ENCODE measurements around the gene SIGLEC15.
"Not testable (repeated sequence)": the region's sequence is repeated elsewhere in the genome, so short reads cannot be mapped to it uniquely, and the experiment has no call there.

Gene SIGLEC15

DNA sequence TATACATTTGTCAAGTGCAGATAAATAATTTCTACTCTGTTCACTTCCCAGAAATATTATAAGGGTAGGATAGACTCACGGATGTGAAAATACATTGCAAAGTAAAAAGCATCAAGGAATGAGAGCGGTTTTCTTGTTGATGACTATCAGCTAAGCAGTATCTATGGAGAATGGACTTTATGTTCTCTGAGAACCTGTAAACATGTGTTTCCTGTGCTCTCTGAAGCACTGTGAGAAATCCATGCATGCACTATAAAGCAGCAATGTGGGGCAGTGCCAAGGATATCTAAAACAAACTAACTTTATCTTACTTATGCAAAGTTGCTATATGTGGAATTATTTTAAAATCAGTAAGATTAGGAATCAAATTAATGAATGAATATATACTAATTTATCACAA is 4.4 kb upstream of the SIGLEC15 start:
- DNase-seq, result no peak

DNA sequence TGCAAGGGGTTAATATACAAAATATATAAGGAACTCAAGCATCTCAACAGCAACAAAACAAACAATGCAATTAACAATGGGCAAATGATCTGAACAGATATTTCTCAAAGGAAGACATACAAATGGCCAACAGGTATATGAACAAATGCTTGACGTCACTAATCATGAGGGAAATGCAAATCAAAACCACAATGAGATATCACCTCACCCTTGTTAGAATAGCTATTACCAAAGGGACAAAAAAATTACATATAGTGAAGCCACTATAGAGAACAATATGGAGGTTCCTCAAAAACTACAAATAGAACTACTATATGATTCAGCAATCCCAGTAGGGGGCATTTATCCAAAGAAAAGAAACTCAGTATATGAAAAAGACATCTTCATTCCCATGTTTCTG is 3.8 kb upstream of the SIGLEC15 start:
- DNase-seq, result no peak

DNA sequence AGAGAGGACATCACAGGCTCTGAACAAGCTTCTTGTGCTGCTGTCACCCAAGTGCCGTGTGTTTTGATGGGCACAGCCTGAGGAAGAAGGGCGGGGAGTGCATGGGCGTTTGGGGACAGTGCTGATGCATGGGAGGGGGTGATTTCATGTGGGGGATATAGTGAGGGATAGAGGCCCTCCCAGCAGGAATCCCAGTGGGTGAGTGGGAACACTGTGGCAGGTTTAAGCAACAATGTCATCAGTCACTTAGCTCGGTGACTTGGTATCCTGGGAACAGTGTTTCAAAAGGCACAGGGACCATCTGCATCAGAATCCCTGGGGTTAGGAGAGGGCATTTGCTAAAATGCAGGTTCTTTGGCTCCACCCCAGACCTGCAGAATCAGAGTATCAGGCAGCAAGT is 609 bp downstream of the SIGLEC15 start:
- no peak for DNase-seq

DNA sequence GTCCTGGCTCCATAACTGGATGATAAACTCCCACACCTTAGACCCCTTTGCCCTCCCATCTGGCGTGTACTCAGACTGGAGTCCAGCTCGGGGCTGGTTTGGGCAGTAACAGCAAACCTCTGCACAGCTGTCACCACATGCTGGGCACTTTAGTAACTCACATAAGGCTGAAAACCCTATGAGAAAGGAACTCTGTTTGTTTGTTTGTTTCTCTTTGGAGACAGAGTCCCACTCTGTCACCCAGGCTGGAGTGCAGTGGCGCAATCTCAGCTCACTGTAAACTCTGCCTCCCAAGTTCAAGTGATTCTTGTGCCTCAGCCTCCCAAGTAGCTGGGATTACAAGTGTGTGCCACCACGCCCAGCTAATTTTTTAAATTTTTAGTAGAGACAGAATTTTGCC is 1.2 kb downstream of the SIGLEC15 start:
- not testable (repeated sequence) for DNase-seq

DNA sequence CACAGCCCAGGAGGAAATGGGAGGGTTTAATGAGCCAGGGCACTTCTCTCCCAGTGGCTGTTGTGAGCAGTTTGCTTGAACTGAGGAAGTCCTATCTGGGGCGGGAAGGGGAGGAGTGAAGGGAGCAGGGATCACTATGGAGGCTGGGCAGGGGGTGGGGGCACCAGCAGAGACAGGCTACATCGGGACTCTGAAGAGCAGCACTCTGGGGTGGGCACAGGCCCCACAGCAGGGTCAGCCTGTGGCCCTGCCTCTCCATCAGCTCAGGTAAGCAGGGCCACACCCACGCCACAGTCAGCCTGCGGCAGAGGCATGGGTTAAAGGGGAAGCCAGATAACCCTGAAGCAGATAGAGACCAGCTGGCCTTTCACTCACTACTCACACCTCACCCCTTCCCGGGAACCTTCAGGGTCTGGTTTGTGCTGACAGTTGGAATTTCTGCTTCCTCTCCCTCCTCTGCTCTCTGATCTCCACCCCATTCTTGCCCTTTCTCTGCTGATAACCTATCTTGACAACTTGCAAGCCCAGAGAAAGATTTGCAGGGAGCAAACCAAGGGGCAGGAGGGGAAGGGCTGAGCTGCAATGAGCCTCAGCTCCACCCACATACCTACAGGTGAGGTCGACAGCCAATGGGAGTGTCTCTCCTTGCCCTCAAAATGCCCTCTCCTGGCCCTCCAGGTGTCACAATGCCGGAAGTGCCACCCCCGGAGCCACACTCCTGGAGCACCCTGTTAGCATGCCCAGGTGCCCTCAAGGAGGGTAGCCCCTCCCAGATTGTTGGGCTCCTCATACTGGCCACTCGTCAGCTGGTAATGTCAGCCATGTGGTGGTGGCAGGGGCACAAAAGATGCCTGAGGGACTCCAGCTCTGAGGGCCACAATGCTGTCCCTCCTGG is 3.7 kb downstream of the SIGLEC15 start:
- DNase-seq, result peak; percentile 87

GRCh38 chr18:45829855-45830254 is 4.4 kb downstream of the SIGLEC15 start:
- no peak for DNase-seq

- DNase-seq, result no peak
Measured at GRCh38 chr18:45830917-45831316, 5.4 kb downstream of the SIGLEC15 start.

DNA sequence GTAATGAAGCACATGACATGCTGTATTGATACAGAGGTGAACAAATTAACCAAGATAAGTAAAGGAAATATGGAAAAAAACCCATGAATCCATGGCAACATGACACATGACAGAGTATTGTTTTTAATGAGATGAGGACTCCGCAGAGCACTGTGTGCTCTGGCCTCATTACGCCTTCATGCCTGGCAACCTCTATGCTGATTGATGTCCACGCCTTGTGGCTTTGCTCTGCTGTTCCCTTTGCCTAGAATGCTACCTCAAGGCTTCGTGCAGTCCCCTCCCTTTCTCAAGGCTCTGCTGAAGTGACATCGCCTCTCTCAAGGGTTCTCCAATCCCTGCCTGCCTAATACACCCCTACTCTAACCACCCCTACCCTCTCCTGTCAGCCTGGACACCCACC is 8.4 kb downstream of the SIGLEC15 start:
- DNase-seq, result no peak

DNA sequence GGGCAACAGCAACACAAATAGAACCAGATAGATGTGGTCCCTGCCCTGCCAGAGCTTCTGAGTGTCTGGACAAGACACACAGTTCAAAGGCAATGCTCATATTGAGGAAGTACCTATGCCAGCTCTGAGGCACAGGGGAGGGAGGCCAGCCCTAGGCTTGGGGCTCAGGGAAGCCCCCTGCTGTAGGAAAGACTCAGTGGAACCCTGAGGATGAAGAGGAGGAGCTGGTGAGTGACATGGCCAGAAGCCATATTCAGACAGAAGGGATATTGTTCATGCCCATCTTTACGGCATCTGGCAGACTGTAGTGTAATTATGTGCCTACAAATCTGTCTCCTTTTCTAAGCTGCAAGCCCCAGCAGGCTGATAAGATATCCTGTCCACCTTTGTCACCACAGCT is 8.8 kb downstream of the SIGLEC15 start:
- DNase-seq, result peak; percentile 38

- peak; percentile 66 for DNase-seq
Measured at GRCh38 chr18:45835057-45835636, 9.7 kb downstream of the SIGLEC15 start.

DNA sequence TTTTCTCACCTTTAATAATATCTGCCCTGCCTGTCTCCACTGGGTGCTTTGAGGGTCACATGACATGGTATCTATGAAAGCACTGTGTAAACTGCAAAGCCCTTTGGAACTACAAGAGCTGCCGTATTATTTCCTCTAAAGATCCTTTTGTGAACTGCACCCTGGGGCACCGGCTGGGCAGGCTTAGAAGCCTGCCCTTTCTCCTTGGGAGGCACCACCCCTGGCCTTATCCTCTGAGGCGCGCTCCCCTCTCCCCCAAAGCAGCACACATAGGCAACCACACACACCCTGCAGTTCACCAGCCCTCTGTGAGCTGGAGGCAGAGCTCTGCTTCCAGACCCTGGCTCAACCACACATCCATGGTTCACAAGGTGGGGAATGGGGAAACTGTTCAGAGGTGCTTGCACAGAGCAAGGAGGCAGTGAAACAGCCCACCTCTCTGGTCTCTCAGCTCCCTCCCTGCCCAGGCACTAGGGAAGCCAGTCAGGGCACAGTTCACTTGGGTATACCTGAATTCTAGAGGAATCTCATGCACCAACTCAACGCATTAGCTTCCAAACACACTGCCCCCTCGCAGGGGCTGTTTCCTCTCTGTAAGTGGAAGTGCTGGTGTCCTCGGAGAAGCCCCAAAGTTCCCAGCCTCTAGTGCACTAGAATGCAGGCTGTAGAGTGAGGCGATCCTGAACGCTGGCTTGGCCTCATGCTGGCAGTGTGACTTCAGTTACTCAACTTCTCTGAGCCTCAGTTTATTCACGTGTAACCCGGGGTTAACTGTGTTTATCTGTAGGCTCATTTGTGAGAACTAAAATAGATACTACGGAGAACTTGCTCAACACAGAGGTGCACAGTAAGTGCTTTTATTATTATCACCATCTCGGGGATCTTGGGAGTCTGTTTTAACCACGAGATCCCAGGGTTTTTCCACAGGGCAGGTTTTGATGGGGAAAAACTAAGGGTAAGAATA is 11.0 kb downstream of the SIGLEC15 start:
- no peak for DNase-seq

DNA sequence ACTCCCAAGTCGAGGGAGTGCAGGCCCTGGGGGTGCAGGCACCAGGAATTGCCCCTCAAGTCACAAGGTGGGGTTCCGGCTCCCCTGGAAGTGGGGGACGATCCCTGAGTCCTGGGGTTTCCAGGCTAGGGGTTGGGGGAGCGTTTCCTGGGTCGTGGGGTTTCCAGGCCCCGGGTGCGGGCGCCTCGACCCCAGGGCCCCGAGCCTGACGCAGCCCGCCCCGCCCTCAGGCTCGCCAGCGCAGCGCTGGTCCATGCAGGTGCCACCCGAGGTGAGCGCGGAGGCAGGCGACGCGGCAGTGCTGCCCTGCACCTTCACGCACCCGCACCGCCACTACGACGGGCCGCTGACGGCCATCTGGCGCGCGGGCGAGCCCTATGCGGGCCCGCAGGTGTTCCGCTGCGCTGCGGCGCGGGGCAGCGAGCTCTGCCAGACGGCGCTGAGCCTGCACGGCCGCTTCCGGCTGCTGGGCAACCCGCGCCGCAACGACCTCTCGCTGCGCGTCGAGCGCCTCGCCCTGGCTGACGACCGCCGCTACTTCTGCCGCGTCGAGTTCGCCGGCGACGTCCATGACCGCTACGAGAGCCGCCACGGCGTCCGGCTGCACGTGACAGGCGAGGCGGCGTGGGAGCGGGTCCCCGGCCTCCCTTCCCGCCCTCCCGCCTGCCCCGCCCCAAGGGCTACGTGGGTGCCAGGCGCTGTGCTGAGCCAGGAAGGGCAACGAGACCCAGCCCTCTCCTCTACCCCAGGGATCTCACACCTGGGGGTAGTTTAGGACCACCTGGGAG is 12.0 kb downstream of the SIGLEC15 start:
- no peak for DNase-seq

- DNase-seq, result no peak
Measured at GRCh38 chr18:45838302-45839070, 13.0 kb downstream of the SIGLEC15 start.

GRCh38 chr18:45839414-45840395 is 14.2 kb downstream of the SIGLEC15 start:
- DNase-seq, result peak; percentile 77

GRCh38 chr18:45841060-45841764 is 15.7 kb downstream of the SIGLEC15 start:
- DNase-seq, result no peak

DNA sequence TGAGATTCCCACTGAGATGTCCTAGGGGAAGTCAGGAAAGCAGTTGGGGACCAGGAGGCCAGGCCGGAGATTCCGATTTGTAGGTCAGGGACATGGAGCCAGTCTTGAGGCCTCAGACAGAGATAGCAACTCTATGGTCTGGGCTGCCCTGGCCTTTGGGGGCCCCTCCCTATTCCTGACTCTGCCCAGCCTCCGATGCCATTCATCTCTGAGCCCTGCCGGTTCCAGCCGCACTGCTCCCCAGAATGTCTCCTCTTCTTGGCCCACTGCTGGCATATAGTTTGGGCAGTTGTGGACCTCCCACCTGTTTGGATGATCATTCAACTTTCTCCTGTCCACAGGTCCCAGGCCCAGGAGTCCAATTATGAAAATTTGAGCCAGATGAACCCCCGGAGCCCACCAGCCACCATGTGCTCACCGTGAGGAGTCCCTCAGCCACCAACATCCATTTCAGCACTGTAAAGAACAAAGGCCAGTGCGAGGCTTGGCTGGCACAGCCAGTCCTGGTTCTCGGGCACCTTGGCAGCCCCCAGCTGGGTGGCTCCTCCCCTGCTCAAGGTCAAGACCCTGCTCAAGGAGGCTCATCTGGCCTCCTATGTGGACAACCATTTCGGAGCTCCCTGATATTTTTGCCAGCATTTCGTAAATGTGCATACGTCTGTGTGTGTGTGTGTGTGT is 16.4 kb downstream of the SIGLEC15 start:
- no peak for DNase-seq

DNA sequence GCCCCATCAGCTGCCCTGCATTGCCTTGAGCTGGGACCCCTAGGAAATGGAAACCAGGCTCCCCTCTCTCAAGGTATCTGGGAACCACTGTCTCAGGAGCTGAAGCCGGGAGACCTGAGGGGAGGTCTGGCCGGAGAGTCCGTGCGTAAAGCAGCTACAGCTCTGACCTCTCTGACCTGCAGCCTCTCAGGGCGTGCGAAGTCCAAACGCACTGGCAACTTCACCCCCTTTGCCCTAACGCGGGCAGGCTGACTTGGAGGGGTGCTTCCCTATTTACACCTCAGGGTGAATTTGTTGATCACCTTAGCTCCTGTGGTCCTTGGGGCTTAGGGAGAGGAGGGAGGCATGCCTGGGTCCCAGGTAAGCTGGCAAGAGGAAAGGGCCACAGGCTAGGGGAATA is 17.5 kb downstream of the SIGLEC15 start:
- DNase-seq, result no peak

- no peak for DNase-seq
Measured at GRCh38 chr18:45844938-45845337, 19.5 kb downstream of the SIGLEC15 start.

DNA sequence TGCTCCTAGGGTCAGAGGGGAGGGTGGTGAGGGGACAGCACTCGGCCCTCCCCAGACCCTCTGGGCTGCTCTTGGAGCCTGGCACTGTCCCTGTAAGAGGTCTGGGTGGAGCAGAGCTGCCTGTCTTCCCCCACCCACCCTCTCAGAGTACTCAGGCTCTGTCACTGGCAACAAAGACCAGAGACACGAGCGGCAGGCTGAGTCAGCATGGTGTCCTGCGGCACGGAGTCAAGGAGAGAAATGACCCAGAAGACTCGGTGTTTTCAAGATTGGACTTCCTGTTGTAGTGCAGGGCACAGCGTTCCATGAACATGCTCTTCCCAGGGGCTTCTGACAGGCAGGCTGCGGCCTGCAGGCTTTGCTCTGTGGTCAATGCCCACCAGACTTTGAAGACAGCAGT is 19.9 kb downstream of the SIGLEC15 start:
- DNase-seq, result no peak
